GM18870 (cell line): ENCODE results near the gene CFAP44.
"Not testable (repeated sequence)": the region's sequence is repeated elsewhere in the genome, so short reads cannot be mapped to it uniquely, and the experiment has no call there.

ENCODE experiments used
- ATAC-seq: cut with Tn5 transposase; IDR thresholded peaks from one replicate; pipeline ENCODE4 v1.9.1; 2021; ENCODE audit warnings: moderate library complexity; ENCODE audit not compliant: unreplicated experiment

CFAP44 gene, protein sequence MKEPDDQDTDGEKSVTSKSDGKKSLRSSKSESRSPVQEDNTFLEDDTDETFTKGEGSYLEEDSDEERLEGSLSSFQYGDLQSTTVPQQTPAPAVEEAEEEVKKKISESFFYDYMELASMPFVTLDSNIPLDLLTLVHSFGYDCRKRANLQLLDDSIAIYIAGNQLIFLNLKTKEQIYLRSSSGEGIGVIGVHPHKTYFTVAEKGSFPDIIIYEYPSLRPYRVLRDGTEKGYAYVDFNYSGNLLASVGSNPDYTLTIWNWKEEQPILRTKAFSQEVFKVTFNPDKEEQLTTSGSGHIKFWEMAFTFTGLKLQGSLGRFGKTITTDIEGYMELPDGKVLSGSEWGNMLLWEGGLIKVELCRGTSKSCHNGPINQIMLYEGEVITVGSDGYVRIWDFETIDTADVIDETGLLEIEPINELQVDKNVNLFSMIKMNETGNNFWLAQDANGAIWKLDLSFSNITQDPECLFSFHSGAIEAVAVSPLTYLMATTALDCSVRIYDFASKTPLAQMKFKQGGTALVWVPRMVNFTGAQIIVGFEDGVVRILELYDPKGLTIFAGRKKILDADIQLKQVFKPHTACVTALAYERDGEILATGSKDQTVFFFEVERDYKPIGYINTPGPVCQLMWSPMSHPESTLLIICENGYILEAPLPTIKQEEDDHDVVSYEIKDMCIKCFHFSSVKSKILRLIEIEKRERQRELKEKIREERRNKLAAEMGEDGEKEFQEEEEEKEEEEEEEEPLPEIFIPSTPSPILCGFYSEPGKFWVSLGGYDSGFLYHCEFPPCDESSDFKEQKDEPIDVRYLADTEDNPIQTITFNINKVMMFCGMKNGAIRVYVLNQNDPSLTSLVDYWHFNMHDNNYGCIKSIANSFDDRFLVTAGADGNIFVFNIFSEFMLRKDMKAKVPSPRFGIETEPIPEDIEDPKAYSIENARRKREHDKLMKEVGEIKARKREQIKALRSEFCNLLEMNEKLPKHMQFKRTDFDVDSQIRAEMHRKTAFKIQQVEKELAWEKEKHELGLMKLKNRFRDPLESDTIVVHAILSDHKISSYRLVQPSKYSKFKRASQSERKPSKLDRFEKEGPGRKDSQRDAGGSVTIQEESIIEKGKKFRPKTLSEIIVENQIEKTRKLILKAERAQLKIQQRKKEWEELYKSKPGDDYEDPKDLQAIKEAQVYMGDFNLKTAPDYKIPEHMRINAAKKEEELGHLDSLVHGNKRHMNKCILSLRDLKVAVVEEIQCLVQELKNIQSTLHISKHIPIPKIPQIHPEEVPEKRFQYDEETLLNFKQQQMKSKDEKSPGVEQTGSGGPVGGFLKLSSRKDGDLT (N-terminal part only)

DNA sequence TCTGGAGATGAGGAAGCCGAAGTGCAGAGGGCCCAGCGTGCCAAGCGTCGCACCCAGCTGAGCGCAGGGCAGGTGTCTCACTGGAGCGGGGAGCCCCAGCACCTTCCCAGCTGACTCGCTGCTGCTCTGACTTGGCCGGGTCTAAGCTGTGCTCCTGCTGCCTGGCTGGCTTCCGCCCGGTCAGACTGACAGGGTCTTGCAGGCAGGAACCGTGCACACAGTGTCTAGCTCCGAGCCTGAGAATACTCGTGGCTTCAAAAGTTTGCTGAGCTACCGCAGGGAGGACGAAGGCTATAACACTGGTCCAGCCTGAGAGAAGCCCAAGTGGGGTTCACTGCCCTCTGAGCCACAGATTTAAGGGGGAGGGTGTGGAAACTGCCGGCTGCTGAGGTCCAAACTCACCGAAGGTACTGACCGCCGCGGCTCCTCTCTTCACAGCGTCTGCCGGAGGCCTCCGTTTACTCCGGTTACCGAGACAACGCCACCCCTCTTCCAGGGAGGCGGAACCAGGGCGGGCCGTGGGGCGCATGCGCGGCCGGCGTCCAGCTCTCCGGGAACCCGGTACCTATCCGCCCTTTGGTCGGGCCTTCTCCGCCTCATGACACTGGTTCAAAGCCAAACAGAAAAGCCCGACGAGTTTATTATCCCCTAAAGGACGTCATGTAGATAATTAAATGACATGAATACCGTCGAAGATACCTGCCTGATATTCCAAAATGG, at the start of gene CFAP44:
TSS of gene CFAP44 (minus strand) at position 443 of the 720 bp plus-strand sequence. CDS start 7,829 bp downstream, outside the sequence.
- no peak for ATAC-seq

DNA sequence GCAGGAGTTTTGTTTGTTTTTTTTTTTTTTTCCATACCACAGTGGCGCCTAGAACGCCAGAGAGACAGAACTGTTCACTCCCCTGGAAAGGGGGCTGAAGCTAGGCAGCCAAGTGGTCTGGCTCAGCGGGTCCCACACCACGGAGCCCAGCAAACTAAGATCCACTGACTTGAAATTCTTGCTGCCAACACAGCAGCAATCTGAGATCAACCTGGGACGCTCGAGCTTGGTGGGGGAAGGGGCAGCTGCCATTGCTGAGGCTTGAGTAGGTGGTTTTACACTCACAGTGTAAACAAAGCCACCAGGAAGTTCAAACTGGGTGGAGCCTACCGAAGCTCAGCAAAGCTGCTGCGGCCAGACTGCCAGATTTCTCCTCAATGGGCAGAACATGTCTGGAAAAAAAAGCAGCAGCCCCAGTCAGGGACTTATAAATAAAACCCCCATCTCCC, 43.9 kb upstream of the CFAP44 start:
- ATAC-seq = no peak

GRCh38 chr3:113468539-113468938, 27.2 kb upstream of the CFAP44 start:
- no peak for ATAC-seq

DNA sequence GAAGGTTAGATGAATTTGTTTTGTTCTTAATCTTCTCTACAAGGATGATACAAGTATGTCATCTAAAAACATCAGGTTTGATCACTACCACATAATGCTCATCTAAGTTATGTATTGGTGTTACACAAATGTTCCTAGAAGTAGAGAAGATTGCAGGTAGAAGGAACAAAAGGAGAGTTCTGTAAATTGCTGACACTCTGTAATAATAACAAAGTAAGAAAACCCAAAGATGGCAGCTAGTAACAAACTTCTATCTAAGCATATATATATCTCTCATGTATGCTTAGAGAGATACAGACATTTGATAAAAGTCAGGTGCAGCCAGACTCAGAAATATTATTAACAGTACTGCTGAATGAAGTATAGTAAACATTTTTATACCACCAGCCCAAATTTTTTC, 20.2 kb upstream of the CFAP44 start:
- ATAC-seq = no peak

GRCh38 chr3:113458554-113458953, 17.3 kb upstream of the CFAP44 start:
- ATAC-seq = not testable (repeated sequence)

DNA sequence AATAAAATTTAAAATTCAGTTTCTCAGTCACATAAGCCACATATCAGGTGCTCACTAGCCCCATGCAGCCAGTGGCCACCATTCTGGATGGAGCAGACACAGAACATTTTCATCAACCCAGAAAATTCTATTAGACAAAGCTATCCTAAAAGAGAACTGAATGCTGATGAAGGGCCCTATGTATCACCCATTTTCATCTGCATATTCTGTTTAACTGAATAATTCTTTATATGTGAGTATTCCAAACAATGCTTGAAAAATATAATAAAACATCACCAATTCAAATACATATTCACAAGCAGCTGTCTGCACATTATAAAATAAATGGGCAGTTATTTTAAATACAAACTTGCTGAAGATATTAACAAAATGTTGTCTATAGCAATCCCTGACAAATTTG, 14.2 kb upstream of the CFAP44 start:
- no peak for ATAC-seq

- no peak for ATAC-seq
Observed at GRCh38 chr3:113454630-113455029, 13.3 kb upstream of the CFAP44 start.

DNA sequence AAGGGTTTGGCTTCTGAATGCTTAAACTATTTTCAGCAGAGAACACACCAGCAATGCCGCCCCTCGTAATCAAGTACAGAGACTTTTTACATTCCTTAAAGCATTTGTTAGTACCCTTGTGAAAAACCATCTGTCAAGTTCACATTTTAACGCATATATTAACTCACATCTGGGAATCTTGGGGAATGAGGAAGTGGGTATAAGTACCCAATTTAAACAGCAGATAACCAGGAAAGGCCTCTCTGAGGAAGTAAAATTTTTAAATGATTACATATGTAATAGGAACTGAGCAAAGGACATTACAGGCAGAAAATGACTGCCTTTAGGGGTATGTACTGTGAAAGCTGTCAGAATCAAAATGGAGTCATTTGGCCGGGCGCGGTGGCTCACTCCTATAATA, 12.8 kb upstream of the CFAP44 start:
- no peak for ATAC-seq

DNA sequence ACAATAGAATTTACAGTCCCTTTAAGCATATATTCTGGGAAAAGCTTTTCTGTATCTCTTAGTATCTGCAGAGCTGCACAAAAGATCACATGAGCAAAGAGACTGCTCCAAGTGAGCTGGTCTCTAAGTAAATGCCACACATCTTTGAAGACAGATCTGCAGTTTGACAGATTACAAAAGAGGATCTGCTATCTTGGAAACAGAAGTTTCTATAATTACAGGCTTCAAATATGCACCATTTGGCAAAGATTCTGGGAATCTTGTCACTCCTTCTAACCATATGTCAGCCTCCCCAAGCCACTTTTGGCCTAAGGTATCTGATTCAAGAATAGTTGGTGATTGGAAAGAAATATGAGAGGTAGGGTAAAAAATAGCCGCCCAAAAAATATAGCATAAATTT, 9.6 kb upstream of the CFAP44 start:
- no peak for ATAC-seq

- ATAC-seq = no peak
Observed at GRCh38 chr3:113439606-113440005, 1.7 kb downstream of the CFAP44 start.

- no peak for ATAC-seq
Observed at GRCh38 chr3:113438224-113438623, 3.1 kb downstream of the CFAP44 start.

DNA sequence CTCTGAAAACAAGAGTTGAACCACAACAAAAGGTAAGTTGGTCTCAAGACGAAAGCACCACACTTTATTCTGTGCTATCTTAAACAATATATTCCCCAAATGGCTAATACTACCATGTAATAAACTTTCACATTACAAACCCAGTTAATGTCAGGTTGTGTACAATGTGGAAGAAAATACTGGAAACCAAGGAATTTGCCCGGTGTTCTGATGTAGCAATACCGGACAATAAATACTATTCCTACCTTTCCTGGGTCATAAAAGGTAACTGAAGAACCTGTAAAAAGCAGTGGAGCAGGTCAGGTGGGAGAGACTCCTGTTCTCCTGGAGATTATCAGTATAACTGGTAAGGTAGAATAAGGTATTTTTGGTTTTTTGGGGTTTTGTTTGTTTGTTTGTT, 3.9 kb downstream of the CFAP44 start:
- ATAC-seq = no peak

GRCh38 chr3:113436809-113437208, 4.5 kb downstream of the CFAP44 start:
- no peak for ATAC-seq

DNA sequence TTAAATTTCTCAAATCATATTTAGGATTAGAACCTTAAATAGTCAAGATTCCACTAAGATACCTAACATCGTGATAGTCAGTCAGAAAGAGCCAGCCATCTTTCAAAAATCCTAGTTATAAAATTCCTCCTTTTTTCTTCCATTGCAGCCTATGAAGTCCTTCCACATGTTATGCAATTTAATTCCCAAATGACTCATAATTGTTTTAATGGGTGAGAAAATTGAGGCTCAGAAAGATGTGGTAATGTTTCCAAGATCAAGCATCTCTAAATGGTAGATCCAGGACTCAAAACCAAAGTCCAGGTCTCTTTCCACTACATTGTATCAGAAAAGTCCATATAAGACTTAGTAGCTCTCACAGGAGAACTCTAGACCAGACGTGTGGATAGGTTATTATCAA, 9.5 kb downstream of the CFAP44 start:
- ATAC-seq = no peak

DNA sequence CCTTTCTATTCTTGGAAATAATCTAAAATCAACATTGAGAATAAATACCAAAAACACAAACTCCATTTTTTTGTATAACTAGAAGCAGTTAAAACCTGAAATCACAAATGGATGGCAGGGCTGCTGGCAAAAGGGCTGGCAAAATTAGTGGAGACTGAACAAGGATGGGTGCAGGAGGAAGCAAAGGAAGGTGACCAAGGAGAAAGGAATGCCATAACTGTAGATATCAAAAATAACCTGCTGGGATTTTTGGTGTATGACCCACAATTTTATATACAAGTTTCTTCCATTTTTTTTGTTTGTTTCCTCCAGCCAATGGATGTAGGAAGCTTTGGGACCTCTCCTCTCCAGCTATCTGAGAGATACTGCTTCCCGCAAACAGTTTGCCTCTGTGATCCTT, 12.7 kb downstream of the CFAP44 start:
- ATAC-seq = no peak

DNA sequence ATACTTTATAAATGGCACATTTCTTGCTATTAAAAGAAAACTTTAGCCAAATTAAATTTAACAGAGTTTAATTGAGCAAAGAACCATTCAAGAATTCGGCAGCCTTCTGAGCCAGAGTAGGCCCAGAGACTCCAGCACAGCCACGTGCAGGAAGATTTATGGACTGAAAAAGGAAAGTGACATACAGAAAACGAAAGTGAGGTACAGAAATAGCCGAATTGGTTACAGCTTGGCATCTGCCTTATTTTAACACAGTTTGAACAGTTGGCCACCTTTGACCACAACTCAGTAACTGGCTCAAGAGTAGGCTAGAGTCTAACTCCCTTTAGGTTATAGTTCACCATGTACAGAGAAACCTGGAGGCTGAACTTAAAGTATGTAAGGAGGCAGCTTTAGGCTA, 17.6 kb downstream of the CFAP44 start:
- ATAC-seq = peak; percentile 83

DNA sequence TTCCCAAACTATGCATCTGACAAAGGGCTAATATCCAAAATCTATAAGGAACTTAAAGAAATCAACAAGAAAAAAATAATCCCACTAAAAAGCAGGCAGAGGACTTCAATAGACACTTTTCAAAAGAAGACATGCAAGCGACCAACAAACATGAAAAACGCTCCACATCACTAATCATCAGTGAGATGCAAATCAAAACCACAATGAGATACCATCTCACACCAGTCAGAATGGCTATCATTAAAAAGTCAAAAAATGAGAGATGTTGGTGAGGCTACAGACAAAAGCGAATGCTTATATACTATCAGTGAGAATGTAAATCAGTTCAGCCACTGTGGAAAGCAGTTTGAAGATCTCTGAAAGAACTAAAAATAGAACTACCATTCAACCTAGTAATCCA, 20.2 kb downstream of the CFAP44 start:
- no peak for ATAC-seq

DNA sequence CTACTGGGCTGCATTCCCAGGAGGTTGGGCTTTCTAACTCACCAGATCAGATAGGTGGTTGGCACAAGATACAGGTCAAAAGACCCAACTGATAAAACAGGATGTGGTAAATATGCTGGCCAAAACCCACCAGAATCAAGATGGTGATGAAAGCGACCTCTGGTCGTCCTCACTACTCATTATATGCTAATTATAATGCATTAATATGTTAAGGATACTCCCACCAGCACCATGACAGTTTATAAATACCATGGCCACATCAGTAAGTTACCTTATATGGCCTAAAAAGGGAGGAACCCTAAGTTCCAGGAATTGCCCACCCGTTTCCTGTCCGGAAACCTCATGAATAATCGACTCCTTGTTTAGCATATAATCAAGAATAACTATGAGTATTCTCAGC, 31.6 kb downstream of the CFAP44 start:
- no peak for ATAC-seq

DNA sequence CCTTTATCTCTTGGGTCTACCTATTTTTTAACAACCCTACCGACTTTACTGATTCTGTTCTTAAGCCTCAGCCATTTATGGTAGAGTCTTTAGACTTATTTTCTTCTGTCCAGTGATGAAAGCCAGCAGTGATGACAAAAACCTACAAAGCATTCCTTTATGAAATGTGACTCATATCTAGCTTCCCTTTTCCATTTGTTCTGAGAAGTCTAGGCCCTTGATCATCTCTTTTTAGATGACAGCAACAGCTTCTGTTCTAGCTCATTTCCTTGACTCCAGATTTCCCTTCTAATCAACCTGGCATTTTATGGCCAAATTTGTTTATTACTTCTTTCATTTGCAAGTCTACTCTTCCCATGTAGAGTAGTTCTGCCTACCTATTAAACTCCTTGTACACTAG, 36.1 kb downstream of the CFAP44 start:
- ATAC-seq = no peak

DNA sequence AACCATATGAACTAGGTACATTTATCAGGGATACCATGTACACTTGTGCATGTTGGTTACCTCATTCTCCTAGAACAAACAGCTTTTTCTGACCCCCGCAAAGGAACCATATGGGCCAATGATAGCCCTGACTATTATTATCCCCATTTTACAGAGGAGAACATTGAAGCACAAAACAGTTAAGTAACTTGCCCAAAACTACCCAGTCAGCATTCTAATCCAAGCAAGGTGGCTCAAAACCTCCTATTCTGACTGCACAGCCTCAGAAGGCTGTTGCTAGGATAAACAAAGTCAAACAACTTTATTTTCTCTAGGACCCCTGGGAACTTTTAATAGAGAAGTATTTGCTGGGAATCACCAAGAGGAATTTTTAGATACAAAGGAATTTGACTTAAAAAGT, 36.7 kb downstream of the CFAP44 start:
- ATAC-seq = no peak
